ENCODE measurements around the gene VWC2L.

The VWC2L gene

DNA sequence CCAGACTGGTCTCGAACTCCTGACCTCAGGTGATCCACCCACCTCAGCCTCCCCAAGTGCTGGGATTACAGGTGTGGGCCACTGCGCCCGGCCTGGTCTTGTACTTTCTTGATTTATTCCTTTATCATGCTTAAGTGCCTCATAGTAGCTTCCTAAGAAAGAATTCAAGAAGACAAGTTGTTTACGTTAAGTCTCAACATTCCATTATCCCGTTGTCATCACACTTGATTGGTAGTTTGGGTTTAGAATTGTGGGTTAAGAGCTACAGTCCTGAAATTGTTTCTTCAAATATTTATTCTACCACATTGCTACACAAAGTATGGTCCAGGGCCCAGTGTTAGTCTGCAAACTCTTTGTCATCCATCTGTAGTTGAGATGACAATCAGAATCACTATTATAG is 194.0 kb downstream of the VWC2L start:
- no peak for DNase-seq

DNA sequence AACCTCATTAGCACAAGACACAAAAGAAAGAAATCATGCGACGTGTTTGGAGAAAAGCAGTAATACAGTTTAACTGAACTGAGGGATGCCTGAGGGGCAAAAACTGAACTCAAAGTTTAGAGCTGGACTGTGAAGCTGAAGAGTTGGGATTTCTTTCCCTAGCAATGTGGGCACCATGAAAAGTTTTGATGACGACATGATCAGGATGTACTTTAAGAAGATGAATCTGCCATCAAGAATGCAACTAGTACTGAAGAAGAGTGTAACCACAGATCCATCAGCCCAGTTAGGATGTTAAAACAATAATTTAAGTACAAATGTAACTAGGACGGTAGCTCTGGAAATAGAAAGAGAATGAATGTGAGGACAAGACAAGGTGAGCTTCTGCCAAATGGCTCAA is 196.2 kb downstream of the VWC2L start:
- no peak for DNase-seq

- no peak for DNase-seq
Measured at GRCh38 chr2:214611015-214611414, 200.2 kb downstream of the VWC2L start.

DNA sequence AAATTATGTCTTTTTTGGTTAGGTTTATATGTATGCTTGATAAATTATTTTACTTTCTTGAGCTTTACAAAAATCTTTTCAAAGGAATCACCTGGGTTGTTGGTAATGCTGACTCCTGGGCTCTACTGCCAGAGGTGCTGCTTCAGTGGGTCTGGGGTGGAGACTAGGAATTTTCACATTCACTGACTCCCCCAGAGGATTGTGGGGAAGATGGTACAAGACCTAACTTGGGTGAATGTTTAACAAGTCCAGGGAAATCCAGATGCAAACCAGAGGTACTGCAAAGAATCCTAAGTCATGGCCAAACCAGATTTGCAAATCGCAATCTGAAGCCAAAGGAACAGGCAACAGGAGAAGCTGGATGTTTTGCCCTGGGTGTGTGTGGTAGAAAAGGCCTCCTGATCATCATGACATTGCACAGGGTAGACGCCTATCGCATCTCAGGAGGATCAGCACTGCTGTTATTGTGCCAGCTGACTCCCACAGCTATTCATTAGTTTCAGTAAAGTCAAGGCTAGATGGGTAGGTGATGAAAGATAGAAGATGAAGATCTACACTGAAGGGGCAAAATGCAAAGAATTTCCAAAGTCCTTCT is 213.4 kb downstream of the VWC2L start:
- DNase-seq, result no peak

DNA sequence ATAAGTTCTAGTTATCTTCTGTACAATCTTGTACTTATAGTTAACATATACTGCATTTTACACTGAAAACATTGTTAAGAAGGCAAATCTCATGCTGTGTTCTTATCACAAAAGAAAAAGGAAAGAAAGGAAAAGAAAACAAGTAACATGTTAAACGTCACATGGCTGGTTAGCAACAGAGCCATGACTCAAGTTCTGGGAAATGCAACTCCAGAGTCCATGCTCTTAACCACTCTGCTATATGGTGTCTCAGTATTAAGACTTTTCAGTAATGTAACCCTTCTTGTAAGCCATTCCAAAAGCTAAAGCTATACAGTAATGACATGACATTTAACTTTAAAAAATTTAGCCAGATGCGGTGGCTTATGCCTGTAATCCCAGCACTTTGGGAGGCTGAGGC is 217.2 kb downstream of the VWC2L start:
- no peak for DNase-seq
